AG04450 (cell line): ENCODE measurements around the gene VENTX. TPM values are rescaled to one million over a fixed set of nuclear protein-coding genes. Genes with fewer than 3 reads are reported as not detected.

Experiments used
- CTCF ChIA-PET: fragments of 300-600, 350-600 bp; formaldehyde crosslinking; extraction: SDS; loops from one replicate; lab custom pipeline; 2022; ENCODE audit warnings: antibody characterized with exemption, inconsistent platforms; lab: Charles Lee
- POLR2A ChIA-PET: fragments of 350-600 bp; formaldehyde crosslinking; extraction: SDS; loops from one replicate; lab custom pipeline; 2021; ENCODE audit warnings: antibody characterized with exemption, inconsistent platforms; lab: Yijun Ruan, JAX
- DNase-seq: peaks from one replicate; pipeline ENCODE4 v3.0.0-alpha.2; 2011; ENCODE audit warnings: low read depth, low spot score
- H3K27ac ChIP-seq: one replicate; pipeline ENCODE4 v1.5.1; 2012; ENCODE audit warnings: low read depth, low read length, control low read depth
- H3K27me3 ChIP-seq: one replicate; pipeline ENCODE4 v1.6.0; 2012; ENCODE audit warnings: low read length; ENCODE audit not compliant: control insufficient read depth, insufficient read depth
- H3K4me3 ChIP-seq: 2 replicates; pipeline ENCODE4 v1.5.1; 2011; ENCODE audit warnings: mild to moderate bottlenecking, low read depth, low read length, control low read depth
- H3K9me3 ChIP-seq: 2 replicates; pipeline ENCODE4 v1.5.1; 2012; ENCODE audit warnings: low read length; ENCODE audit not compliant: control insufficient read depth, insufficient read depth
- CTCF ChIP-seq: IDR thresholded peaks from 2 replicates; pipeline ENCODE4 v1.5.1; 2011; ENCODE audit warnings: low read depth, low read length, control low read depth, inconsistent platforms
- polyA plus RNA-seq: library from polyadenylated mRNA; depleted of rRNA; stranded (reverse); fragments of >200 nt; gene quantifications from 2 replicates; pipeline ENCODE4 v1.2.3, GENCODE V29; 2011

VENTX gene
- polyA plus RNA-seq, 1 experiment, result not detected

DNA sequence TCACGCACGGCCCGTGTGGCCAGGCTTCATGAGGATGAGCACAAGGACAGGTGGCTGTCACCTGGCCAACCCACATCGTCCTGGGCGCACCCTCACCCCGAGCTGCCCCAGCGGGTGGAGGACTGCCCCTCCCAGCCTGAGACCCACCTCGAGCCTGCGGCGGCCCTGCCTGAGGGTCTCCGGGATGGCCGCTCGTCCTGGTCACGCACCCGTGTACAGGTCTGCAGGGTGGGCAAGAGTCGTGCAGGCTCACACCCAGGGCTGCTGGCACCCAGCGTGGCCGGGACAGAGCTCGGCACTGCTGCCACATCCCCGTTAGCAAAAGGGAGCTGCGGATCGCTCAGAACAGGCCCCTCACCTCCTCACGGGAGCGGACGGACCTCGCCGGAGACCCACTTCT lies 22.1 kb upstream of the VENTX start:
- Histone ChIP-seq H3K27me3 (no peaks in the 10 kb centered on the region), H3K9me3 (peaks cover 78% of the 10 kb centered on the region), H3K27ac (no peak overlapping the region), H3K4me3 (no peak overlapping the region)
- TF ChIP-seq CTCF, result no peak
- DNase-seq, result no peak
- ChIA-PET POLR2A (no interaction called here), CTCF (no interaction called here)

DNA sequence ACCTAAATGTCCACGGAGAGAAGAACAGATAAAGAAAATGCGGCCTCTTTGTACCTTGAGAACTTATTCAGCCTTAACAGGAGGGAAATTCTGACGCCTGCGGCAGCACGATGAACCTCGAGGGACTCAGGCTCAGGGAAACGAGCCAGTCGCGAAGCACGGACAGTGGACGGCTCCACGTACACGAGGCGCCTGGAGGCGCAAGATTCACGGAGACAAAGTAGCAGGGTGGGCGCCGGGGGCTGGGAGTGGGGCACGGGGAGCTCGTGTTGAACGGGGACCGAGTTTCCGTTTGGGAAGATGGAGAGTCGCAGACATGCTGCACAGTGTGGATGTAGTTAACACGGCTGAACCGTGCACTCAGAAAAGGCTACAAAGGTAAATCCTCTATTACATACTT lies 20.9 kb upstream of the VENTX start:
- no peak overlapping the region for H3K27ac ChIP-seq
- POLR2A ChIA-PET, result no interaction called here
- H3K27me3 ChIP-seq, result no peaks in the 10 kb centered on the region
- H3K4me3 ChIP-seq, result no peak overlapping the region
- TF ChIP-seq CTCF, result no peak
- CTCF ChIA-PET, result no interaction called here
- H3K9me3 ChIP-seq, result peaks cover 74% of the 10 kb centered on the region
- no peak for DNase-seq

DNA sequence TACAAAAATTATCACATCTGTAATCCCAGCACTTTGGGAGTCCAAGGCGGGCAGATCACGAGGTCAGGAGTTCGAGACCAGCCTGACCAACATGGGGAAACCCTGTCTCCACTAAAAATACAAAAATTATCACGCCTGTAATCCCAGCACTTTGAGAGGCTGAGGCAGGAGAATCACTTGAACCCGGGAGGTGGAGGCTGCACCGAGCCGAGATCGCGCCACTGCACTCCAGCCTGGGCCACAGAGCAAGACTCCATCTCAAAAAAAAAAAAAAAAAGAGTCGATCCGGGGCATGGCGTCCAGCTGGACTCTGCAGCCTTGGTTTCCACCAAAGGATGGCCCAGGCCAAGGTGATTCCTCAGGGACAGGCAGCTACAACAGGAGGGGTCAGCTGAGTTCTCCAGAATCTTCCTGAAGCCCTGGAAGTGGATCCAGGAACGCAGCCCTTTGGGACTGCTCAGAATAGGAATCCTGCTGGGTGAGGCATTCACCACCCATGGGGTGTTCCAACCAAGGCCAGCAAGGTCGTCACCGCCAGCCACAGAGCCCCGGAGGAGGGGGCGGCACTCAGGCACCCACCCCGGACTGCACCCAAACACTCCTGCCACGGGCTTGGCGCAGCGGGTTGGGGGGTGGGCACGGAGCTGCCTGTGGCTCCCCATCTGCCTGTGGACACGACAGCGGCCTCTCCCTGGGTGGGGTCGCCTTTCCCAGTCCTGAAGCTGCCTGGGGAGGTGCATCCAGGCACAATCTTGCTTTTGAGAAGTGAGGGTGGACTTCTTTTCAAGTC lies 19.7 kb upstream of the VENTX start:
- no peak for TF ChIP-seq CTCF

DNA sequence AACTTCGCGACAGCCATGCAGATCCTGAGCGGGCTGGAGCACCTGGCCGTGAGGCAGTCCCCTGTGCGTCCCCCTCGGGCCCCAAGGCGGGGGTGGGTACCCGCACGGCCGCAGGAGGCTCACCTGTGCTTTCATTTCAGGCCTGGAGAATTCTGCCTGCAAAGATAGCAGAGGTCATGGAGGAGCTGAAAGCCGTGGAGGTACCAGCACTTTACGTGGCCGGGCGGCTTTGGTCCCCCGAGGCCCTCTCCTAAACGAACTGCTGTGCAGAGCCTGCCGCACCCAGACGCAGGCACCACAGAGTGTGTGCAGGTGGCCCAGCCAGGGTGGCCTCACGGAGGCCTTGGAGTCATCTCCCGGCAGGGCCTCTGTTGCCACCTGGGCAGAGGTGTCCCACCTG lies 18.8 kb upstream of the VENTX start:
- CTCF ChIA-PET, result no interaction called here
- POLR2A ChIA-PET, result no interaction called here
- Histone ChIP-seq H3K27me3 (no peaks in the 10 kb centered on the region), H3K4me3 (no peak overlapping the region), H3K27ac (no peak overlapping the region), H3K9me3 (peaks cover 53% of the 10 kb centered on the region)
- no peak for TF ChIP-seq CTCF
- DNase-seq, result no peak

More for the DNA sequence above, 19.7 kb upstream of the VENTX start:
- no peaks in the 10 kb centered on the region for H3K27me3 ChIP-seq
- H3K9me3 ChIP-seq, result peaks cover 62% of the 10 kb centered on the region
- H3K4me3 ChIP-seq, result no peak overlapping the region
- POLR2A ChIA-PET, result no interaction called here
- DNase-seq, result no peak
- H3K27ac ChIP-seq, result no peak overlapping the region
- CTCF ChIA-PET, result no interaction called here

DNA sequence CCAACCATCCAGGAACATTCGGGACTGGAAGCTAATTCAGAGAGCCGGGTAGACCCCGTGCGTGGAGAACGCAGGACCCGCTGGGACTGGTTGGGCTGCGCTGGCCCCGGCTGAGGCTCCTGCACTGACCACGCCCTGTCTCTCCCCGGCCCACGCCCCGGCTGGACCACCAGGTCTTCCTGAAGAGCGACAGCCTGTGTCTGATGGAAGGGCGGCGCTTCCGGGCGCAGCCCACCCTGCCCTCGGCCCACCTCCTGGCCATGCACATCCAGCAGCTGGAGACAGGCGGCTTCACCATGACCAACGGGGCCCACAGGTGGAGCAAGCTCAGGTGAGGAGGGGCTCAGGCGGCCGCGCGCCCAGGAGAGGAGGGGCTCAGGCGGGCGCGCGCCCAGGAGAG lies 17.9 kb upstream of the VENTX start:
- no peak for DNase-seq

More for the DNA sequence above, 17.9 kb upstream of the VENTX start:
- CTCF ChIA-PET, result no interaction called here
- no peak overlapping the region for H3K4me3 ChIP-seq
- TF ChIP-seq CTCF, result no peak
- POLR2A ChIA-PET, result no interaction called here
- H3K9me3 ChIP-seq, result peaks cover 44% of the 10 kb centered on the region
- peaks cover 2% of the 10 kb centered on the region for H3K27me3 ChIP-seq
- H3K27ac ChIP-seq, result no peak overlapping the region
